Measurements from ENCODE around the gene HOOK2.
"Not testable (repeated sequence)": the region's sequence is repeated elsewhere in the genome, so short reads cannot be mapped to it uniquely, and the experiment has no call there.

Gene HOOK2

GRCh38 chr19:12721656-12722565, 53.4 kb downstream of the HOOK2 start:
- peak; percentile 38 for DNase-seq (ENCODE audit: low spot score)

GRCh38 chr19:12720851-12721655, 54.3 kb downstream of the HOOK2 start:
- FAIRE-seq, result no peak
- no peak for DNase-seq (ENCODE audit: low spot score)

More at GRCh38 chr19:12721656-12722565, 53.4 kb downstream of the HOOK2 start:
- no peak for FAIRE-seq

GRCh38 chr19:12720296-12720695, 55.1 kb downstream of the HOOK2 start:
- no peak for DNase-seq (ENCODE audit: low spot score)
- no peak for FAIRE-seq

GRCh38 chr19:12715929-12716328, 59.4 kb downstream of the HOOK2 start:
- no peak for FAIRE-seq
- DNase-seq (ENCODE audit: low spot score), result no peak

- FAIRE-seq, result no peak
- no peak for DNase-seq (ENCODE audit: low spot score)
These were observed 60.2 kb downstream of the HOOK2 start for GRCh38 chr19:12715102-12715501.

GRCh38 chr19:12713304-12713703, 62.0 kb downstream of the HOOK2 start:
- DNase-seq (ENCODE audit: low spot score); FAIRE-seq: not testable (repeated sequence)

All from urothelium cell line (cell line).